B cell (primary cell): ENCODE results near the gene RCVRN.

Experiments
- EZH2 ChIP-seq: IDR thresholded peaks from 2 replicates; pipeline ENCODE4 v1.6.1; 2012; ENCODE audit warnings: borderline replicate concordance, low read depth, mild to moderate bottlenecking, moderate library complexity, low read length; ENCODE audit not compliant: insufficient read depth, poor library complexity, severe bottlenecking
- TF ChIP-seq, protein P1 (sequence below): fragments of 200-600 bp; IDR thresholded peaks from one replicate; pipeline ENCODE4 v1.8.0; 2022; ENCODE audit warnings: antibody characterized with exemption, mild to moderate bottlenecking

DNA sequence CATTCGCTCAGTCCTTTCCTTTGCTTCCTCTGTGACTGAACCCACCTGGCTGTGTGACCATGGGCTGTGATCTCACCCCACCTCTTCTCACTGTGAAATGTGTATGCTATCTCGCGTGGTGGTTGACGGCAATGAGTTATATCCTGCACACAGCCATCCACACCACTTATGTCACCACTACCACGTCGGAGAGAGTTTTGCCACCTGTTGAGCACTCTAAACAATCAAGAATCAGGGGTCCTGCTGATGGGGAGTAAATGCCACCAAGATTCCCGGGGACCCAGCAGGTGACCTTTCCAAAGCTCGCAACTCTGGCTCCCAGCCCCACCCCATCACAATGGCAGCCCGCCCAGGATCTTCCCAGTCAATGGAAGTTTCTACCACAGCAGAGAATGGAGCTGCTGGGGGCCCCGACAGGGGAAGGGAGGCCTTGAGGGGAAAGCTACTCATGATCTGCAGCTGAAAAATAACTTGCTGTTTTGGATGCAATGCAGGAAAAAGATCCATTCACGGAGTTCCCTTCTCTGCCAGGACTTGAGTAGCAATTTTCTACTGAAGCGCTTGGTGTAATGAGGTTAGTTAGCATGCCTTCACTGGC, 26.2 kb upstream of the RCVRN start:
- TF ChIP-seq, protein P1, sequence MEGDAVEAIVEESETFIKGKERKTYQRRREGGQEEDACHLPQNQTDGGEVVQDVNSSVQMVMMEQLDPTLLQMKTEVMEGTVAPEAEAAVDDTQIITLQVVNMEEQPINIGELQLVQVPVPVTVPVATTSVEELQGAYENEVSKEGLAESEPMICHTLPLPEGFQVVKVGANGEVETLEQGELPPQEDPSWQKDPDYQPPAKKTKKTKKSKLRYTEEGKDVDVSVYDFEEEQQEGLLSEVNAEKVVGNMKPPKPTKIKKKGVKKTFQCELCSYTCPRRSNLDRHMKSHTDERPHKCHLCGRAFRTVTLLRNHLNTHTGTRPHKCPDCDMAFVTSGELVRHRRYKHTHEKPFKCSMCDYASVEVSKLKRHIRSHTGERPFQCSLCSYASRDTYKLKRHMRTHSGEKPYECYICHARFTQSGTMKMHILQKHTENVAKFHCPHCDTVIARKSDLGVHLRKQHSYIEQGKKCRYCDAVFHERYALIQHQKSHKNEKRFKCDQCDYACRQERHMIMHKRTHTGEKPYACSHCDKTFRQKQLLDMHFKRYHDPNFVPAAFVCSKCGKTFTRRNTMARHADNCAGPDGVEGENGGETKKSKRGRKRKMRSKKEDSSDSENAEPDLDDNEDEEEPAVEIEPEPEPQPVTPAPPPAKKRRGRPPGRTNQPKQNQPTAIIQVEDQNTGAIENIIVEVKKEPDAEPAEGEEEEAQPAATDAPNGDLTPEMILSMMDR = no peak
- no peak for TF ChIP-seq EZH2
